Measurements from ENCODE around the gene MARCHF10.

Gene MARCHF10

DNA sequence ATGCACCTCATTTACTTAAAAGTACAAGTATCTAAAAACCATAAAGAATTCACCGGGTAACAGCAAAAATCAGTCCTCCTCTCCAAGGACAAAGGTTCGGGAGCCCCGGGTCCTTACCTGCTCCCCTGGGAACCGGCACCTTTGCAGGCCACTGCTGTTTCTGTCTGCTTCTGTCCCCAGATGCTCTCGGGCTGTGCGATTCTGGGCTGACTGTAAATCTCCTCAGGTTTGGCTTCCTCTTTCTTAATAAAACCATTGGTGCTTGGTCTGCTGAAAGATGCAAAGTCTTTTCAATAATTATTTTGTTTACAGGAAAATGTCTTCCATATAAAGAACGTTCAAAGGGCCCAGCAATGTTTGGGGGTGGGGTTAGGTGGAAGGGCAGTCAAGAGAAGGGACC, 63.9 kb downstream of the MARCHF10 start:
- H3K27ac ChIP-seq (ENCODE audit: low read length) = no peak overlapping the region
- H3K4me3 ChIP-seq (ENCODE audit: low read length) = peak overlapping the region; percentile 47; the same call in 1 of the 2 replicates
- no peaks in the 10 kb centered on the region for H3K9me3 ChIP-seq (ENCODE audit: insufficient read depth, low read length)
- H3K4me1 ChIP-seq (ENCODE audit: low read length) = peaks cover 17% of the 10 kb centered on the region
- no peaks in the 10 kb centered on the region for H3K79me2 ChIP-seq (ENCODE audit: low read length)
- no peaks in the 10 kb centered on the region for H4K20me1 ChIP-seq (ENCODE audit: insufficient read depth, low read length)
- 0 out of 2 replicates have a peak overlapping the region, but pooled peaks have one; percentile 9 for H2AFZ ChIP-seq (ENCODE audit: low read depth, low read length)
- peak overlapping the region; percentile 58 for H3K4me2 ChIP-seq (ENCODE audit: low read length)
- H3K27me3 ChIP-seq (ENCODE audit: low read depth, low read length) = 0 out of 2 replicates have a peak, but pooled peaks cover 3% of the 10 kb centered on the region
- H3K9ac ChIP-seq (ENCODE audit: low read length) = no peak overlapping the region
- TF ChIP-seq, protein P1, sequence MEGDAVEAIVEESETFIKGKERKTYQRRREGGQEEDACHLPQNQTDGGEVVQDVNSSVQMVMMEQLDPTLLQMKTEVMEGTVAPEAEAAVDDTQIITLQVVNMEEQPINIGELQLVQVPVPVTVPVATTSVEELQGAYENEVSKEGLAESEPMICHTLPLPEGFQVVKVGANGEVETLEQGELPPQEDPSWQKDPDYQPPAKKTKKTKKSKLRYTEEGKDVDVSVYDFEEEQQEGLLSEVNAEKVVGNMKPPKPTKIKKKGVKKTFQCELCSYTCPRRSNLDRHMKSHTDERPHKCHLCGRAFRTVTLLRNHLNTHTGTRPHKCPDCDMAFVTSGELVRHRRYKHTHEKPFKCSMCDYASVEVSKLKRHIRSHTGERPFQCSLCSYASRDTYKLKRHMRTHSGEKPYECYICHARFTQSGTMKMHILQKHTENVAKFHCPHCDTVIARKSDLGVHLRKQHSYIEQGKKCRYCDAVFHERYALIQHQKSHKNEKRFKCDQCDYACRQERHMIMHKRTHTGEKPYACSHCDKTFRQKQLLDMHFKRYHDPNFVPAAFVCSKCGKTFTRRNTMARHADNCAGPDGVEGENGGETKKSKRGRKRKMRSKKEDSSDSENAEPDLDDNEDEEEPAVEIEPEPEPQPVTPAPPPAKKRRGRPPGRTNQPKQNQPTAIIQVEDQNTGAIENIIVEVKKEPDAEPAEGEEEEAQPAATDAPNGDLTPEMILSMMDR (IDR thresholded peaks at IDR 0.05; ENCODE audit: low read depth, low read length) = no peak
- H3K36me3 ChIP-seq (replicated peaks; ENCODE audit: low read depth, low read length) = no peaks in the 10 kb centered on the region

DNA sequence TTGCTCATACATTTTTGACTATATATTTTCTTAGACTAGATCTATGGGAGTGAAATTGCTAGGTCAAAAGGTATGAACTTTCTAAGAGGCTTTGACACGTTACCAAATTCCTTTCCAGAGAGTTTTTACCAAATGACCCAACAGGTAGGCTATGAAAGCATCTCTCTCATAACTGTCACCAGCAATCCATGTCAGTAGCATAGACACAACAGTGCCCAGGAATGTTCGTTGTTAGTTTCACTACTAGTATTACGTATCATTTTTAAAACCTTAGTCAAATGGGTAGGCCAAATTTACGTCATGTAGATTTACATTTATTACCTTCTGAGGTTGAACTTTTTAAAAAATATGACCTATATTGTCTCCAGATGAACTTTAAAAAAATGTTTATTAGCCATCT, 66.8 kb downstream of the MARCHF10 start:
- H3K36me3 ChIP-seq (replicated peaks; ENCODE audit: low read depth, low read length) = no peaks in the 10 kb centered on the region
- TF ChIP-seq, protein P1 (IDR thresholded peaks at IDR 0.05; ENCODE audit: low read depth, low read length) = no peak
- TF ChIP-seq EZH2phosphoT487 (IDR thresholded peaks at IDR 0.05; ENCODE audit: low read depth) = no peak

DNA sequence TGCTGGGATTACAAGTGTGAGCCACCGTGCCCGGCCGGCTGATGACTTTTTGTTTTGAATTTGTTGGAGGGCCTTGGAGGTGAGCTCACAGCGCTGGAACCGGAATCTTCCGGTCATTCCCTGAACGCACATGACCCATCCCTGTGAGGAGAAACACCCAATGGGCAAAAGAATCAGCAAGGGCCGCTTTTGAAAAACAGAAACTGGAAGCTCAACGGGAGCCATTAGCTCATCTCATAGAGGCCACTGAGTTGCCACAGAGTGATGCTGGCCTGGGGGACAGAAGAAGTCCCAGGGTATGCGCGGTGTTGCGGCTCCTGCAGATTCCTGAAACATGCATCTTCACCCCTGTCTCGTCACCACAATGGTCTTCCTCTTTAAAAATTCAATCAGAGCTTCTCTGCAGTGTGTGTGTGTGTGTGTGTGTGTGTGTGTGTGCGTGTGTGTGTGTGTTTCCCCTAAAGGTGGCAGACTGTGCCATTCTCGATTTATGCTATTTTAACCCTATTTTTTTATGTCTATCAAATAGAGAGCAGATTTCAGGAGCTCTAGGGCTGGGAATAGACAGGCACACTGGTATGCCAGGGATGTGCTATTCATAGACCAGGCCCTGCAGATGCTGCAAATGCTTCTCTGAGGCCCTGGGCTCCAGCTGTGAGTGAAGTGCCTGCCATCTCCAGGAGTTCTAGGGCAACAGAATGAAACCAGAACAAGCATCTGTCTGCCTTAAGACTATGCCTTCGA, 68.3 kb downstream of the MARCHF10 start:
- TF ChIP-seq EZH2phosphoT487 (IDR thresholded peaks at IDR 0.05; ENCODE audit: low read depth) = no peak
- TF ChIP-seq, protein P1 (IDR thresholded peaks at IDR 0.05; ENCODE audit: low read depth, low read length) = no peak
- Histone ChIP-seq H3K27ac (ENCODE audit: low read length) (no peak overlapping the region), H3K4me3 (ENCODE audit: low read length) (no peak overlapping the region), H3K9ac (ENCODE audit: low read length) (no peak overlapping the region), H3K36me3 (replicated peaks; ENCODE audit: low read depth, low read length) (no peaks in the 10 kb centered on the region), H3K79me2 (ENCODE audit: low read length) (no peaks in the 10 kb centered on the region), H3K27me3 (ENCODE audit: low read depth, low read length) (no peaks in the 10 kb centered on the region), H3K4me2 (ENCODE audit: low read length) (no peak overlapping the region), H3K4me1 (ENCODE audit: low read length) (peaks cover 17% of the 10 kb centered on the region), H4K20me1 (ENCODE audit: insufficient read depth, low read length) (no peaks in the 10 kb centered on the region), H2AFZ (ENCODE audit: low read depth, low read length) (no peak overlapping the region), H3K9me3 (ENCODE audit: insufficient read depth, low read length) (no peaks in the 10 kb centered on the region)

More for the DNA sequence above, 66.8 kb downstream of the MARCHF10 start:
- no peaks in the 10 kb centered on the region for H3K9me3 ChIP-seq (ENCODE audit: insufficient read depth, low read length)
- H3K9ac ChIP-seq (ENCODE audit: low read length) = no peak overlapping the region
- H3K27ac ChIP-seq (ENCODE audit: low read length) = no peak overlapping the region
- H3K27me3 ChIP-seq (ENCODE audit: low read depth, low read length) = no peaks in the 10 kb centered on the region
- H3K79me2 ChIP-seq (ENCODE audit: low read length) = no peaks in the 10 kb centered on the region
- H3K4me3 ChIP-seq (ENCODE audit: low read length) = no peak overlapping the region
- H2AFZ ChIP-seq (ENCODE audit: low read depth, low read length) = no peak overlapping the region
- peak overlapping the region; percentile 45 for H3K4me2 ChIP-seq (ENCODE audit: low read length)
- H4K20me1 ChIP-seq (ENCODE audit: insufficient read depth, low read length) = no peaks in the 10 kb centered on the region
- H3K4me1 ChIP-seq (ENCODE audit: low read length) = peaks cover 17% of the 10 kb centered on the region

DNA sequence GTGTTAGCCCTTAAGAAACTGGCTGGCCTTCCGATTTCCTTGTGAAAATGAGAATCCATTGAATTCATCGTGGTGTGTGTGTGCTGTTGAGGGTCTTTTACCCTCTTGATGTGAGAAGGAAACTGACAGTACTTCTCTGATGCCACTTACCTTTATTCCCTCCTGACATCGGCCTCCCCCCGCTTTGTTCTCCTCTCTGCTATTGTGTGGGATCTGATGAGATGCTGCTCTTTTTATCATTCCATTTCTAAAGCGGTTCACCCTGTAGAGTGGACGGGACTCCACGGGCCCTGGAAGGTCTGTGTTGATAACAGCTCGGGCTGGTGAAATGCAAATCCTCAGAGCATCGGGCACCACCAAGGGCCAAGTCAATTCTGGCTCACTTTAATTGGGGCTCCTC, 69.8 kb downstream of the MARCHF10 start:
- H3K79me2 ChIP-seq (ENCODE audit: low read length) = no peaks in the 10 kb centered on the region
- no peaks in the 10 kb centered on the region for H3K9me3 ChIP-seq (ENCODE audit: insufficient read depth, low read length)
- no peak overlapping the region for H2AFZ ChIP-seq (ENCODE audit: low read depth, low read length)
- TF ChIP-seq, protein P1 (IDR thresholded peaks at IDR 0.05; ENCODE audit: low read depth, low read length) = no peak
- no peak for TF ChIP-seq EZH2phosphoT487 (IDR thresholded peaks at IDR 0.05; ENCODE audit: low read depth)
- no peak overlapping the region for H3K27ac ChIP-seq (ENCODE audit: low read length)
- no peak overlapping the region for H3K4me3 ChIP-seq (ENCODE audit: low read length)
- H3K4me1 ChIP-seq (ENCODE audit: low read length) = peaks cover 6% of the 10 kb centered on the region
- no peak overlapping the region for H3K4me2 ChIP-seq (ENCODE audit: low read length)
- no peaks in the 10 kb centered on the region for H3K27me3 ChIP-seq (ENCODE audit: low read depth, low read length)
- H4K20me1 ChIP-seq (ENCODE audit: insufficient read depth, low read length) = no peaks in the 10 kb centered on the region
- no peaks in the 10 kb centered on the region for H3K36me3 ChIP-seq (replicated peaks; ENCODE audit: low read depth, low read length)
- H3K9ac ChIP-seq (ENCODE audit: low read length) = no peak overlapping the region

Data from OCI-LY3 (cell line).